Endothelial cell of umbilical vein (primary cell): ENCODE measurements around the gene SH3BP4.

Source experiments
- CTCF ChIP-seq, 2 donors: IDR thresholded peaks; 1 replicate in 1 of 2; 2 replicates in 1 of 2; pipeline ENCODE4 v1.5.1; 2011; ENCODE audit warnings: low read length in 2 of 2, mild to moderate bottlenecking in 2 of 2, moderate library complexity in 2 of 2, control low read depth in 1 of 2, inconsistent platforms in 1 of 2, low read depth in 1 of 2; ENCODE audit not compliant: insufficient read depth in 1 of 2; ENCODE audit errors: extremely low read depth in 1 of 2
- EZH2 ChIP-seq: IDR thresholded peaks from 2 replicates; pipeline ENCODE4 v1.6.1; 2012; ENCODE audit warnings: borderline replicate concordance, low read depth, mild to moderate bottlenecking, moderate library complexity, low read length, inconsistent platforms; ENCODE audit not compliant: severe bottlenecking
- JUN ChIP-seq: IDR thresholded peaks from 2 replicates; pipeline ENCODE4 v1.6.1; 2011; ENCODE audit warnings: borderline replicate concordance, low read depth; ENCODE audit not compliant: insufficient read length, insufficient read depth
- MAX ChIP-seq: IDR thresholded peaks from 2 replicates; pipeline ENCODE4 v1.6.1; 2011; ENCODE audit not compliant: insufficient read depth, insufficient read length
- MYC ChIP-seq: IDR thresholded peaks from one replicate; pipeline ENCODE4 v1.6.1; 2011; ENCODE audit warnings: mild to moderate bottlenecking, low read depth, low read length
- POLR2A ChIP-seq: IDR thresholded peaks from 2 replicates; pipeline ENCODE4 v1.6.1; 2012; ENCODE audit warnings: low read depth, mild to moderate bottlenecking, control low read depth, low read length
- POLR2AphosphoS5 ChIP-seq: IDR thresholded peaks from 2 replicates; pipeline ENCODE4 v1.6.1; 2012; ENCODE audit warnings: low read depth, mild to moderate bottlenecking, control low read depth, low read length, moderate library complexity; ENCODE audit not compliant: insufficient read depth

DNA sequence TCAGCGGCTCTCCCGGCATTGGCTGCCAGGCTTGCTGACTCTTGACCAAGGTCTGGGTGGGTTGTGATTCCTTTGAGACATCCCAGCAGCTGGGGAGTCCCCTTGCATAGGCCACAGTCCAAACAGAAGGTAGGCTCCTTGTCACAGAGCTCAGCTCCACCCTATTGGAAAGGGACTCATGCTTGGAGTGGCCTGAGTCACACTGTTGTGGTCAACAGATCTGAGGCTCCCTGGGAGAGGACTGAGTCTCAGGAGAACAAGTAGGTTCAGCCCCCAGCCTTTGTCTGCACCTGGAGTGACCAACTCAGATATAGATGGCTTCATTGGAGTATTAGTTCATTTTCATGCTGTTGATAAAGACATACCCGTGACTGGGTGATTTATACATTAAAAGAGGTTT lies 32.1 kb upstream of the SH3BP4 start:
- TF ChIP-seq MYC (no peak), POLR2AphosphoS5 (no peak), CTCF (IDR thresholded peaks at IDR 0.05; ENCODE audit: extremely low read depth in 1 of 2, insufficient read depth in 1 of 2, low read depth in 1 of 2, low read length in 2 of 2) (no peak), MAX (no peak), POLR2A (no peak), JUN (no peak), EZH2 (no peak)
